HG02884 (cell line): ENCODE measurements around the gene EXOC3L2.

ENCODE experiments used
- ATAC-seq: cut with Tn5 transposase; IDR thresholded peaks from one replicate; pipeline ENCODE4 v1.9.1; 2021; ENCODE audit warnings: mild to moderate bottlenecking, moderate library complexity; ENCODE audit not compliant: unreplicated experiment

EXOC3L2 gene

GRCh38 chr19:45222724-45223123, 22.5 kb downstream of the EXOC3L2 start:
- ATAC-seq: no peak

DNA sequence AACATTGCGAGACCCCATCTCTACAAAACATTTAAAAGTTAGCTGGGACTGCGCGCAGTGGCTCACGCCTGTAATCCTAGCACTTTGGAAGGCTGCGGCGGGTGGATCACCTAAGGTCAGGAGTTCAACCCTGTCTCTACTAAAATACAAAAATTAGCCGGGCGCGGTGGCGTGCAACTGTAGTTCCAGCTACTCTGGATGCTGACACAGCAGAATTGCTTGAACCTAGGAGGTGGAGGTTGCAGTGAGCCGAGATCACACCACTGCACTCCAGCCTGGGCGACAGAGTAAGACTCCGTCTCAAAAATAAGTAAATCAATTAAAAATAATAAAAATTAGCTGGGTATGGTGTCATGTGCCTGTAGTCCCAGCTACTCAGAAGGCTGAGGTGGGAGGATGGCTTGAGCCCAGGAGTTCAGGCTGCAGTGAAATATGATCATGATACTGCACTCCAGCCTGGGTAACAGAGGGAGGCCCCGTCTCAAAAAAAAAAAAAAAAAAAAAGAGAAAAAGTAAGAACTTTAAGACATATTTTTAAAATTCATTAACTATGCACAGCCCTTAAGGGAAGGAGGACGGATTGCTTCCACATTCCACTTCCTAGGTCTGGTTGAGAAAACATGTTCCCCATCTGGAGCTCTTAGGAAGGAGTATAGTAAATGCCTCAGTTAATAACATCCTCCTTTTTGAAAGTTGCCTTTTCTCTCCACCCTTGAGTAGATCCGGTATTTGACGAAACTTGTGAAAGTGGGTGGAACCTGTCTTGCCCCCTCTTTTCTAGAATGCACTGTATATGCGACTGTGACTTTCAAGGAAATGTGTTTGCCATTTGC, 26.1 kb downstream of the EXOC3L2 start:
- no peak for ATAC-seq

DNA sequence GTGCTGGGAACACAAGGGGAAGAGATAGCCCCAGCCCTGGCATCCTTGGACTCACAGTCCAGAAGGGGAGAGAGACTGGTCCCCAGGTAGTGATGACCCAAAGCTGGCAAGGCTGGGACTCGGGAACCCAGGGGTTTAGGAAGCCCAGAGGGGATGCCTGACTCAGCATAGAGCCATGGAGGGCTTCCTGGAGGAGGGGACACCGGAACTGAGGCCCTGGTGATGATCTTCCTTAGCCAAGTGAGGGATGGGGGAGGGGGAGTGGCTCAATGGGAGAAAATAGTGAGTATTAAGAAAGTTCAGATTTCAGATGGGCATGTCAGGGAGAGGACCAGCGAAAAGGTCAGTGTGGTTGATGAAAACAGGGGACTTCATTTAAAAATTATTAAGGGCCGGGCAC, 26.8 kb downstream of the EXOC3L2 start:
- no peak for ATAC-seq

GRCh38 chr19:45217957-45218334, 27.3 kb downstream of the EXOC3L2 start:
- no peak for ATAC-seq

DNA sequence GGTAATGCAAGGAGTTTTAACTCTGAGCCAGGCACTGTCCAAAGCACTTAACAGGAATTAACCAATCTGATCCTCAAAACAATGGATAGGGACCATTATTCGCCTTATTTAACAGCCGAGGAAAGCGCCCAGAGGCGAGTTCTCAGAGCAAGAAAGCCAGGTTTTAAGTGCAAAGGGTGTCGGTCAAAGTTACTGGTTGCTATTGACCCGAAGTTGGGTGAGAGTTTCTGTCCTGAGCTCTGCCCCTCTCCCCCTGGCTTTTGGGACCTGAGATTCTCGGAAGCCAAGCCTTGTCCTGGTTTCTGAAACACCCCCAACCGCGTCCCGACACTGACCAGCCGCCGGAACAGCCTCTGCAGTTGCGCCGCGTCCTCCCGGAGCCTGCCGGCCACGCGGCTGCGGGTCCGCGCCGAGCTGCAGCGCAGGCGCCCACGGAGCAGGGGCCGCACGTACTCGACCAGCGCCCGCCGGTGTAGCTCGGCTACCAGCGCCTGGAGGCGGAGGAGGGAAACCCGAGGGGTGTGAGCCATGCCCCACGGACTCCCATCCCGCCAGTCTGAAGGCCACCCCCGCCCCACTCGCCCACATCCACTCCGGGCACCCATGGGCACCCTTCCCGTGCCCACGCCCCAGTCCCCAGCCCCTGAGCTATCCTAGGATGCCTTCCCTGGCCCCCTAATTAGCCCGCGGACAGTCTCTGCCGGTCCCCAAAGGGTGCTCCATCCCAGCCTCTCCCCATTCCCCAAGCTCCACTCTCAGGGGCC, 27.8 kb downstream of the EXOC3L2 start:
- no peak for ATAC-seq

DNA sequence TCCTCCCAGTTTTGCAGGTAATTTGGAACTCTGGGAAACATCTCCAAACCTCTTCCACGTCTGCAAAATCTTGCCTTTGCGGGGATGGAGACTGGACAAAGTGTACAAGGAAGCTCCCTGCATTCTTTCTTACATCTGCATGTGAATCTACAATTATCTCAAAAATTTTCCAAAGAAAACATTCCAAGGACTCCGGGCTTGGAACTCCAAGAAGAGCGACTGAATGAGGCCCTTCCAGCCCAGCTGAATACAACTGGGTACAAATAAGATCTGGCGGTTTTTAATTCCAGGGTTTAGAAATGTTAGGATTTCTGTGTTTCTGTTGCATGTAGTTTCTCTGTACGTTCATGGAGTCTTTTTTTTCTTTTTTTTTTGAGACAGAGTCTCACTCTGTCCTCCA, 28.5 kb downstream of the EXOC3L2 start:
- ATAC-seq: no peak

GRCh38 chr19:45215391-45216191, 29.6 kb downstream of the EXOC3L2 start:
- no peak for ATAC-seq

DNA sequence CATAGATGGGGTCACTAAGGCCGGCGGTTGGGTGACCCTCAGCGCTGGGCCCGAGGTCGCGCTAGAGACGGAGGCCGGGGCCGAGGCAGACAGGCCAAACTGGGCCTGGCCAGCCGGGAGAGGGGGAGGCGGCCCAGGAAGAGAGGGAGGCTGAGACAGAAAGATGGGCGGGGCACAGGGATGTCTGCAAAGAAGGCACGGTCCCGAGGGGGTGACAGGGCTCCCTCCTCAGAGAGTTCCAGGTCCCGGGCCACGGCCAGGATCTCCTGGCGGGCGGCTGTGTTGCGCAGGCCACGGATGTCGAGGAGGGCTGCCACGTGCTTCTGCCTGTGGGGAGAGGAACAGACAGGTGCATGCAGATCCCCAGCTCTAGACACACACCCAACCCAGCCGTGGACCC, 32.2 kb downstream of the EXOC3L2 start:
- ATAC-seq: no peak

- no peak for ATAC-seq
These were observed 33.3 kb downstream of the EXOC3L2 start for GRCh38 chr19:45211751-45212381.

GRCh38 chr19:45206328-45206727, 38.9 kb downstream of the EXOC3L2 start:
- ATAC-seq: no peak

DNA sequence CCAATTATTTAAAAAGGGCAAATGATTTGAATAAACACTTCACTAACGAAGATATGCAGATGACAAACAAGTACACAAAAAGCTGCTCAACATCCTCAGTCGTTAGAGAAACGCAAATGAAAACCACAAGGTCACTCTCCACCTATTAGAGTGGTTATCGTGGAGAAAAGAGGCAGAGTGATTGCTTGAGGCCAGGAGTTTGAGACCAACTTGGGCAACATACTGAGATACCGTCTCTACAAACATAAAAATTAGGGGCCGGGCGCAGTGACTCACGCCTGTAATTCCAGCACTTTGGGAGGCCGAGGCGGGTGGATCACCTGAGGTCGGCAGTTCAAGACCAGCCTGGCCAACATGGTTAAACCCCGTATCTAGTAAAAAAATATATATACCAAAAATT, 39.4 kb downstream of the EXOC3L2 start:
- no peak for ATAC-seq

DNA sequence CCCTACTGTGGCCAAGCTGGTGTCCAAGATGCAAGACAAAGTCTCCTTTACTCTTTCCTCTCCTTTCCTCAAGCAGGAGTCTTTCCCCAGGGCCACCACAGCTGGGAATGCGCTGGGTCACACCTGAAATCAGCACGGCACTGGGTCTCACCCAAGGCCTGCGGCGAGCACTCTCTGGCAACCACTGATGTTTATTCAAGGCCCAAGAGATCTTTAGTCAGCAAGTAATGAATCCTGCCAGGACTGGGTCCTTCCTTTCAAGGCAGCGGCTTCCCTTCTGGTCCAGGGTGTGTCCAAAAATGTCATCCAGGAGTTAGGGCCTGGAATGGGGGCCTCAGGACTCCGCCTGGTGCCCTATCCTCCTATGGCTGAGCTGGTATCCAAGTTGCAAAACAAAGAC, 42.6 kb downstream of the EXOC3L2 start:
- no peak for ATAC-seq

- ATAC-seq: no peak
These were observed 44.6 kb downstream of the EXOC3L2 start for GRCh38 chr19:45200568-45200967.

DNA sequence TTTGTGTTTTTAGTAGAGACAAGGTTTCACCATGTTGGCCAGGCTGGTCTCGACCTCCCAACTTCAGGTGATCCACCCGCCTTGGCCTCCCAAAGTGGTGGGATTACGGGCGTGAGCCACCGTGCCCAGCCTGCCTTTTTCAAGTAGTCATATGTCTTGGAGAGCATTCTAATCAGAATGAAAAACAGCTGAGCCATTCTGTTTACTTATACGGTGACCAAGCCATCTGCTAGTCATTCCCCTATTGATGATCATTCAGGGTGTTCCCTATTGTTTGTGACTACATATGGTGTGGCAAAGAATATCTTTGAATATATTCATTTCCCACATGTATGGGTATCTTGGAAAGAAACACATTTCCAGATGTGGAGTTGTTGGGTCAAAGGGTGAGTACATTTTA, 49.4 kb downstream of the EXOC3L2 start:
- ATAC-seq: no peak

- ATAC-seq: no peak
These were observed 53.8 kb downstream of the EXOC3L2 start for GRCh38 chr19:45191375-45191774.

DNA sequence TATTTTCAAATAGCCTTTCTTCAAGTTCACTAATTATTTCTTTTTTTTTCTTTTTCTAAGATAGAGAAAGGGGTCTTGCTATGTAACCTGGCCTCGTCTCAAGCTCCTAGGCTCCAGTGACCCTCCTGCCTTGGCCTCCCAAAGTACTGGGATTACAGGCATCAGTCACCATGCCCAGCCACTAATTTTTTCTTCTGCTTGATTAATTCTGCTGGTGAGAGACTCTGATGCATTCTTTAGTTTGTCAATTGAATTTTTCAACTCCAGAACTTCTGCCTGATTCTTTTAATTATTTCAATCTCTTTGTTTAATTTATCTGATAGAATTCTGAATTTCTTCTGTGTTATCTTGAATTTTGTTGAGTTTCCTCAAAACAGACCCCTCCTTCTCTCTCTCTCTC, 55.2 kb downstream of the EXOC3L2 start:
- ATAC-seq: no peak

- no peak for ATAC-seq
These were observed 57.6 kb downstream of the EXOC3L2 start for GRCh38 chr19:45187421-45188100.

DNA sequence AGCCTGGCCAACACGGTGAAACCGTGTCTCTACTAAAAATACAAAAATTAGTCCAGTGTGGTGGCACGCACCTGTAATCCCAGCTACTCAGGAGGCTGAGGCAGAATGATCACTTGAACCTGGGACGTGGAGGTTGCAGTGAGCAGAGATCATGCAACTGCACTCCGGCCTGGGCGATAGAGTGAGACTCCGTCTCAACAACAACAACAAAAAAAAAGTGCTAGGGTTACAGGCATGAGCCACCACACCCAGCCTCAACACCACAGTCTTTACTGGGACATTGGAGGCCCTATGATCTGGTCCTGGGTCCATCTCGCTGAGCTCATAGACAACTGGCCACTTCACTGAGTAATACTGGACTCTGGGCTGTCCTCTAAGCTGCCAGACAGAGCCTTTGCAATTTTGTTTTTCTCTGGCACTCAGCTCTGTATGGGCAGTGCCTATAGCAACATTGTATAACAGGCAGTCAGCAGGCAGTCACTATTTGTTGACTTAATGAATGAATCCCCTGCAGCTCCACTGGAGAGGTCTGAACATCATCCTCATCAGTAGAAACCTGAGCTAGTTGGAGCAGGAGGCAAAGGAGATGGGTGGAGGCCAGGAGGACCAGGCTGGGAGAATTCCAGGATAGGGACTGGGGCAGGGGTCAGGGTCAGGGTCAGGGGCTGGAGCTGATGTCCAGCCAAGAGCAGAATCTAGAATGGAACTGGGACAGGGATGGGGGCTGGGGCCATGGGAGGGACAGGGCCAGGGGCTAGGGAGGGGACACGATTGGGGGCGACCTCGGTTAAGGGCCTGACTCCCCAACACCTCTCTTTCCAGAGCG, 58.5 kb downstream of the EXOC3L2 start:
- no peak for ATAC-seq

GRCh38 chr19:45184115-45184514, 61.1 kb downstream of the EXOC3L2 start:
- ATAC-seq: no peak

GRCh38 chr19:45182758-45183157, 62.4 kb downstream of the EXOC3L2 start:
- ATAC-seq: no peak
